H9 (cell line): Measurements from ENCODE around the gene CMSS1. TPM values are rescaled to one million over a fixed set of nuclear protein-coding genes. Genes with fewer than 3 reads are reported as not detected.

ENCODE experiments used
- DNase-seq: peaks from one replicate; pipeline ENCODE4 v3.0.0-alpha.2; 2017
- H2AFZ ChIP-seq: one replicate; pipeline ENCODE4 v1.6.1; 2013; ENCODE audit warnings: mild to moderate bottlenecking, low read length, control low read depth, moderate library complexity
- H2AK5ac ChIP-seq: 2 replicates; pipeline ENCODE4 v1.6.1; 2013; ENCODE audit warnings: low read length, control low read depth, mixed read lengths; ENCODE audit not compliant: insufficient read length
- H2BK120ac ChIP-seq: one replicate; pipeline ENCODE4 v1.6.1; 2013; ENCODE audit warnings: low read depth, mild to moderate bottlenecking, low read length, control low read depth, inconsistent platforms; ENCODE audit not compliant: poor library complexity, severe bottlenecking
- H2BK12ac ChIP-seq: 2 replicates; pipeline ENCODE4 v1.6.1; 2013; ENCODE audit warnings: low read length, control low read depth, mixed read lengths, low read depth; ENCODE audit not compliant: insufficient read length
- H2BK15ac ChIP-seq: 2 replicates; pipeline ENCODE4 v1.6.1; 2013; ENCODE audit warnings: low read depth, low read length, control low read depth
- H2BK20ac ChIP-seq: one replicate; pipeline ENCODE4 v1.6.1; 2013; ENCODE audit warnings: low read depth, mild to moderate bottlenecking, low read length, control low read depth, inconsistent platforms; ENCODE audit not compliant: poor library complexity, severe bottlenecking
- H2BK5ac ChIP-seq: 2 replicates; pipeline ENCODE4 v1.6.1; 2013; ENCODE audit warnings: low read length, control low read depth, mixed read lengths; ENCODE audit not compliant: insufficient read length
- H3K14ac ChIP-seq: 2 replicates; pipeline ENCODE4 v1.6.1; 2013; ENCODE audit warnings: low read length, control low read depth; ENCODE audit not compliant: insufficient read depth
- H3K18ac ChIP-seq: 2 replicates; pipeline ENCODE4 v1.6.1; 2013; ENCODE audit warnings: low read depth, mild to moderate bottlenecking, mixed read lengths, low read length, control low read depth; ENCODE audit not compliant: insufficient read length
- H3K23ac ChIP-seq: 2 replicates; pipeline ENCODE4 v1.6.1; 2013; ENCODE audit warnings: low read length, control low read depth, mixed read lengths, low read depth; ENCODE audit not compliant: insufficient read length
- H3K23me2 ChIP-seq: 2 replicates; pipeline ENCODE4 v1.6.1; 2013; ENCODE audit warnings: low read depth, mild to moderate bottlenecking, mixed read lengths, low read length, control low read depth; ENCODE audit not compliant: insufficient read length, poor library complexity, severe bottlenecking
- H3K27ac ChIP-seq: 2 replicates; pipeline ENCODE4 v1.5.1; 2013; ENCODE audit warnings: low read length, control low read depth, mixed read lengths, low read depth; ENCODE audit not compliant: insufficient read length
- H3K27me3 ChIP-seq: 2 replicates; pipeline ENCODE4 v1.6.1; 2013; ENCODE audit warnings: low read length, control low read depth, inconsistent platforms; ENCODE audit not compliant: insufficient read depth
- H3K4ac ChIP-seq: 2 replicates; pipeline ENCODE4 v1.6.1; 2013; ENCODE audit warnings: low read depth, mild to moderate bottlenecking, control low read depth, inconsistent platforms, low read length, moderate library complexity
- H3K4me1 ChIP-seq: 2 replicates; pipeline ENCODE4 v1.6.1; 2013; ENCODE audit warnings: low read length, control low read depth, inconsistent platforms; ENCODE audit not compliant: insufficient read depth
- H3K4me2 ChIP-seq: 2 replicates; pipeline ENCODE4 v1.6.1; 2013; ENCODE audit warnings: low read length, control low read depth, mixed read lengths; ENCODE audit not compliant: insufficient read length, insufficient read depth
- H3K56ac ChIP-seq: 2 replicates; pipeline ENCODE4 v1.6.1; 2013; ENCODE audit warnings: low read depth, mild to moderate bottlenecking, mixed read lengths, low read length, control low read depth; ENCODE audit not compliant: insufficient read length
- H3K79me1 ChIP-seq: 2 replicates; pipeline ENCODE4 v1.6.1; 2013; ENCODE audit warnings: low read depth, mild to moderate bottlenecking, moderate library complexity, low read length, control low read depth, inconsistent platforms; ENCODE audit not compliant: insufficient read depth, poor library complexity, severe bottlenecking
- H3K79me2 ChIP-seq: 2 replicates; pipeline ENCODE4 v1.6.1; 2013; ENCODE audit warnings: low read length, control low read depth, inconsistent platforms; ENCODE audit not compliant: insufficient read depth
- H3K9ac ChIP-seq: 2 replicates; pipeline ENCODE4 v1.6.1; 2013; ENCODE audit warnings: low read length, control low read depth, mixed read lengths; ENCODE audit not compliant: insufficient read length; ENCODE audit errors: extremely low read depth
- H3K9me3 ChIP-seq: one replicate; pipeline ENCODE4 v1.6.1; 2013; ENCODE audit warnings: low read depth, low read length, inconsistent platforms; ENCODE audit not compliant: control insufficient read depth
- H3T11ph ChIP-seq: one replicate; pipeline ENCODE4 v1.6.1; 2013; ENCODE audit warnings: mild to moderate bottlenecking, low read length, control low read depth, inconsistent platforms
- H4K20me1 ChIP-seq: one replicate; pipeline ENCODE4 v1.6.1; 2013; ENCODE audit not compliant: control insufficient read depth, insufficient read length, insufficient read depth
- H4K5ac ChIP-seq: 2 replicates; pipeline ENCODE4 v1.6.1; 2013; ENCODE audit warnings: low read depth, mild to moderate bottlenecking, mixed read lengths, low read length, control low read depth; ENCODE audit not compliant: insufficient read length
- H4K8ac ChIP-seq: replicated peaks from 2 replicates; pipeline ENCODE4 v1.6.1; 2013; ENCODE audit warnings: low read length, control low read depth, mixed read lengths, low read depth; ENCODE audit not compliant: insufficient read length
- H4K91ac ChIP-seq: 2 replicates; pipeline ENCODE4 v1.6.1; 2013; ENCODE audit warnings: low read depth, mild to moderate bottlenecking, moderate library complexity, mixed read lengths, low read length, control low read depth; ENCODE audit not compliant: insufficient read length
- H3K27ac Mint-ChIP-seq, 3 experiments: 2 replicates in 2 of 3; 3 replicates in 1 of 3; pipeline ENCODE4 v1.8.0; 2020 to 2021; ENCODE audit warnings: mixed read lengths in 3 of 3, mild to moderate bottlenecking in 1 of 3, moderate library complexity in 1 of 3
- H3K27me3 Mint-ChIP-seq: 2 replicates; pipeline ENCODE4 v1.8.0; 2021; ENCODE audit warnings: low read depth, mild to moderate bottlenecking, moderate library complexity, mixed read lengths
- H3K36me3 Mint-ChIP-seq, 3 experiments: 2 replicates in 2 of 3; 3 replicates in 1 of 3; pipeline ENCODE4 v1.8.0; 2020 to 2021; ENCODE audit warnings: low read depth in 3 of 3, mixed read lengths in 3 of 3; ENCODE audit not compliant: insufficient read depth in 1 of 3
- H3K4me1 Mint-ChIP-seq, 2 experiments: 2 replicates each; pipeline ENCODE4 v1.8.0; 2020; ENCODE audit warnings: mixed read lengths in 2 of 2
- H3K4me3 Mint-ChIP-seq, 2 experiments: 2 replicates in 1 of 2; 3 replicates in 1 of 2; pipeline ENCODE4 v1.8.0; 2020 to 2021; ENCODE audit warnings: mild to moderate bottlenecking in 2 of 2, mixed read lengths in 2 of 2, moderate library complexity in 1 of 2
- H3K9me3 Mint-ChIP-seq, 2 experiments: 2 replicates in 1 of 2; 3 replicates in 1 of 2; pipeline ENCODE4 v1.8.0; 2020; ENCODE audit warnings: mild to moderate bottlenecking in 2 of 2, mixed read lengths in 2 of 2, moderate library complexity in 1 of 2
- WGBS: extraction: QIAGEN DNeasy Blood & Tissue Kit; methylation state at CpG from one replicate; pipeline ENCODE4 v1.1.7; 2013; ENCODE audit warnings: missing lambda C conversion rate, low lambda C conversion rate, mixed read lengths; ENCODE audit not compliant: insufficient read length; ENCODE audit errors: extremely low coverage; 5-methylcytosine and 5-hydroxymethylcytosine counted together
- total RNA-seq: library from RNA; stranded (reverse); gene quantifications from 2 replicates; pipeline ENCODE4 v1.2.1, GENCODE V29; 2021
- TF ChIP-seq, protein P1 (sequence below): fragments of 200-600 bp; sonication (generic); conservative IDR thresholded peaks from 3 replicates; pipeline ENCODE4 v1.8.0; 2021; ENCODE audit warnings: antibody characterized with exemption, mild to moderate bottlenecking

CMSS1 gene
- total RNA-seq, 1 experiment from 2014 or later, result 61.8 TPM

DNA sequence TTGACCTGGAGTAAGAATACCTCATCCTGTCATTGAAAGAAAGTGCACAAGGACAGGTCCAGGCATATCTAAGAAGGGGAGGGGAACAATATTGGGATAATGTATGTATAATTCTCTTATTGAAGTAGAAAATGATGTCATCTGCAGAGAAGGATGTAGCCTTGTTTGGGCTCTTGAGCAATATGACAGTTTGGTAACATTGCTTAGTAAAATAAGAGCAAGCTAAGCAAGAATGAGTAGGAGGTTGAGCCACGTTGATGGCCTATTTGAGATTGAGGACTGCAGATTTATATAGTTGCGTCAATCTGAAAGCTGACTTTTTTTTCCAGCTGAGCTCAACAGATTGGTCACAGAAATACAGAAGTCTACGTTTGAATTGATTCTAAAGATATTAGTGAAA lies 151.5 kb downstream of the CMSS1 start:
- H3K14ac ChIP-seq, result no peak overlapping the region
- no peak overlapping the region for H2BK12ac ChIP-seq
- H3K9ac ChIP-seq, result no peak overlapping the region
- H2BK120ac ChIP-seq, result no peak overlapping the region
- no CpG with 5 or more reads among the region's 3 CpGs for WGBS
- H2AFZ ChIP-seq, result no peak overlapping the region
- H4K91ac ChIP-seq, result no peak overlapping the region
- no peak for DNase-seq
- H3K9me3 Mint-ChIP-seq, result no peaks in the 10 kb centered on the region
- no peaks in the 10 kb centered on the region for H3K23me2 ChIP-seq
- H3K79me1 ChIP-seq, result no peaks in the 10 kb centered on the region
- no peak overlapping the region for H3K27ac Mint-ChIP-seq
- no peaks in the 10 kb centered on the region for H3K4me1 ChIP-seq
- H4K20me1 ChIP-seq, result no peaks in the 10 kb centered on the region
- no peaks in the 10 kb centered on the region for H3K27me3 ChIP-seq
- H3K27ac ChIP-seq, result no peak overlapping the region
- H3K18ac ChIP-seq, result no peak overlapping the region
- H3K9me3 ChIP-seq, result no peaks in the 10 kb centered on the region
- H3K79me2 ChIP-seq, result no peaks in the 10 kb centered on the region
- no peak overlapping the region for H2BK20ac ChIP-seq
- no peaks in the 10 kb centered on the region; a peak in 1 of 7 replicates for H3K36me3 Mint-ChIP-seq
- no peak overlapping the region for H2BK5ac ChIP-seq
- H3K56ac ChIP-seq, result no peak overlapping the region
- no peak overlapping the region for H3K4me2 ChIP-seq
- TF ChIP-seq, protein P1, sequence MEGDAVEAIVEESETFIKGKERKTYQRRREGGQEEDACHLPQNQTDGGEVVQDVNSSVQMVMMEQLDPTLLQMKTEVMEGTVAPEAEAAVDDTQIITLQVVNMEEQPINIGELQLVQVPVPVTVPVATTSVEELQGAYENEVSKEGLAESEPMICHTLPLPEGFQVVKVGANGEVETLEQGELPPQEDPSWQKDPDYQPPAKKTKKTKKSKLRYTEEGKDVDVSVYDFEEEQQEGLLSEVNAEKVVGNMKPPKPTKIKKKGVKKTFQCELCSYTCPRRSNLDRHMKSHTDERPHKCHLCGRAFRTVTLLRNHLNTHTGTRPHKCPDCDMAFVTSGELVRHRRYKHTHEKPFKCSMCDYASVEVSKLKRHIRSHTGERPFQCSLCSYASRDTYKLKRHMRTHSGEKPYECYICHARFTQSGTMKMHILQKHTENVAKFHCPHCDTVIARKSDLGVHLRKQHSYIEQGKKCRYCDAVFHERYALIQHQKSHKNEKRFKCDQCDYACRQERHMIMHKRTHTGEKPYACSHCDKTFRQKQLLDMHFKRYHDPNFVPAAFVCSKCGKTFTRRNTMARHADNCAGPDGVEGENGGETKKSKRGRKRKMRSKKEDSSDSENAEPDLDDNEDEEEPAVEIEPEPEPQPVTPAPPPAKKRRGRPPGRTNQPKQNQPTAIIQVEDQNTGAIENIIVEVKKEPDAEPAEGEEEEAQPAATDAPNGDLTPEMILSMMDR, result no peak
- no peak overlapping the region for H3T11ph ChIP-seq
- H3K4me3 Mint-ChIP-seq, result no peak overlapping the region
- no peak overlapping the region for H2BK15ac ChIP-seq
- H4K5ac ChIP-seq, result no peak overlapping the region
- H2AK5ac ChIP-seq, result no peak overlapping the region
- no peak overlapping the region for H3K4ac ChIP-seq
- H4K8ac ChIP-seq, result no peak overlapping the region
- H3K27me3 Mint-ChIP-seq, result no peaks in the 10 kb centered on the region
- no peak overlapping the region for H3K23ac ChIP-seq
- no peaks in the 10 kb centered on the region for H3K4me1 Mint-ChIP-seq
